GM10266 (cell line): ENCODE data around the gene PRR7.

ENCODE experiments used
- DNase-seq: peaks from one replicate; pipeline ENCODE4 v3.0.0; 2012; ENCODE audit errors: extremely low spot score
- TF ChIP-seq, protein P1 (sequence below): IDR thresholded peaks from 2 replicates; pipeline ENCODE4 v1.5.1; 2012; ENCODE audit warnings: mild to moderate bottlenecking, low read depth; ENCODE audit not compliant: control insufficient read depth, insufficient read depth; ENCODE audit errors: missing control alignments

PRR7 gene

DNA sequence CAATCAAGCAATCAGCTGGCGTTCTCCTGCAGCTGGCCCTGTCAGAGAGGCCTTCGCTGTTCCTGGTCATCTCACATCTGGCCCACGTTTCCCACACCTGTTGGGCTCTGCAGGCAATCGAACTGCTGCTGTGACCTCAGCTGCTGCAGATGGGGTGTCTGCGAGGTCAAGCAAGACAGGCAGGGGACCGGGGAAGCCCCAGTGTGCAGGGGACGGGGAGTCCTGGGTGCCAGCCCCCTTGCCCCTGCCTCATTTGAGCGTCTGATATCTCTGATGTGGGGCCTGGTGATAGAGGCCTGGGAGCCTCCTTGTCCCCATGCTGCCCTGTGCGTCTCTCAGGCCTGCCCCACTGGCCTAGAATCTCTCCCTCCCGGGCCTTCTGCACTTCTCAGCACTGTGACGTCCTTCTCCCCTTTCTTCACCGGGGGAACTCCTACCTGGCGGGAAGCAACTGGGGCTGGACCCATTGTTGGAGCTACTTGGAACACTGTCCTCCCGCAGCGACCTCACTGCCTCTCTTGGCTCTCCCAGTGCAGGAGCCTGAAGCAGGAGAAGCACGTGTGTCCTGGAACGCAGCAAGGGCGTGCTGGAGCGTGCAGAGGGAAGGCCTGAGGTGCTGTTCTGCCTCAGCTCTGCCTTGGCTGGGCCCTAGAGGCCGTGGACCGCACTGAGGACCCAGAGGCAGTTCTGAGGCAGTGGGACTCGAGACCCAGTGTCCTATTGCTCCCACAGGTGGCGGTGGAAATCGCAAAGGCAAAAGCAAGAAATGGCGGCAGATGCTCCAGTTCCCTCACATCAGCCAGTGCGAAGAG lies 16.3 kb upstream of the PRR7 start:
- DNase-seq: no peak
- TF ChIP-seq, protein P1, sequence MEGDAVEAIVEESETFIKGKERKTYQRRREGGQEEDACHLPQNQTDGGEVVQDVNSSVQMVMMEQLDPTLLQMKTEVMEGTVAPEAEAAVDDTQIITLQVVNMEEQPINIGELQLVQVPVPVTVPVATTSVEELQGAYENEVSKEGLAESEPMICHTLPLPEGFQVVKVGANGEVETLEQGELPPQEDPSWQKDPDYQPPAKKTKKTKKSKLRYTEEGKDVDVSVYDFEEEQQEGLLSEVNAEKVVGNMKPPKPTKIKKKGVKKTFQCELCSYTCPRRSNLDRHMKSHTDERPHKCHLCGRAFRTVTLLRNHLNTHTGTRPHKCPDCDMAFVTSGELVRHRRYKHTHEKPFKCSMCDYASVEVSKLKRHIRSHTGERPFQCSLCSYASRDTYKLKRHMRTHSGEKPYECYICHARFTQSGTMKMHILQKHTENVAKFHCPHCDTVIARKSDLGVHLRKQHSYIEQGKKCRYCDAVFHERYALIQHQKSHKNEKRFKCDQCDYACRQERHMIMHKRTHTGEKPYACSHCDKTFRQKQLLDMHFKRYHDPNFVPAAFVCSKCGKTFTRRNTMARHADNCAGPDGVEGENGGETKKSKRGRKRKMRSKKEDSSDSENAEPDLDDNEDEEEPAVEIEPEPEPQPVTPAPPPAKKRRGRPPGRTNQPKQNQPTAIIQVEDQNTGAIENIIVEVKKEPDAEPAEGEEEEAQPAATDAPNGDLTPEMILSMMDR: no peak

DNA sequence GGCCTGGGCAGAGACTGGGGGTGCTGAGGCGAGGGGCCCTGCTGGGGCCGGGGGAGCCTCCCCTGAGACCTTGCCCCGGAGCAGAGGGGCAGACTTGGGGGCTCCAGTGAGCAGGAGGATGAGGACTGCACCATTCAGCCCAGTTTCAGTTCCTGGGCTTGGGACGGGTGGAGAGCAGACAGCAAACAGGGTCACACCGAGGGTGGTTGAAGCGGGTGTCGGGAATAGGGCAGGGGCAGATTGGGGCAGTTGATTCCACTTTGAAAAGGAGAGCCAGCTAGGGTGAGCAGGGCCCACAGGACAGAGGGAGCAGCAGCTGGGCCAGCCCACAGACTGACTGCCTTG lies 15.7 kb upstream of the PRR7 start:
- no peak for DNase-seq
- TF ChIP-seq, protein P1: no peak

DNA sequence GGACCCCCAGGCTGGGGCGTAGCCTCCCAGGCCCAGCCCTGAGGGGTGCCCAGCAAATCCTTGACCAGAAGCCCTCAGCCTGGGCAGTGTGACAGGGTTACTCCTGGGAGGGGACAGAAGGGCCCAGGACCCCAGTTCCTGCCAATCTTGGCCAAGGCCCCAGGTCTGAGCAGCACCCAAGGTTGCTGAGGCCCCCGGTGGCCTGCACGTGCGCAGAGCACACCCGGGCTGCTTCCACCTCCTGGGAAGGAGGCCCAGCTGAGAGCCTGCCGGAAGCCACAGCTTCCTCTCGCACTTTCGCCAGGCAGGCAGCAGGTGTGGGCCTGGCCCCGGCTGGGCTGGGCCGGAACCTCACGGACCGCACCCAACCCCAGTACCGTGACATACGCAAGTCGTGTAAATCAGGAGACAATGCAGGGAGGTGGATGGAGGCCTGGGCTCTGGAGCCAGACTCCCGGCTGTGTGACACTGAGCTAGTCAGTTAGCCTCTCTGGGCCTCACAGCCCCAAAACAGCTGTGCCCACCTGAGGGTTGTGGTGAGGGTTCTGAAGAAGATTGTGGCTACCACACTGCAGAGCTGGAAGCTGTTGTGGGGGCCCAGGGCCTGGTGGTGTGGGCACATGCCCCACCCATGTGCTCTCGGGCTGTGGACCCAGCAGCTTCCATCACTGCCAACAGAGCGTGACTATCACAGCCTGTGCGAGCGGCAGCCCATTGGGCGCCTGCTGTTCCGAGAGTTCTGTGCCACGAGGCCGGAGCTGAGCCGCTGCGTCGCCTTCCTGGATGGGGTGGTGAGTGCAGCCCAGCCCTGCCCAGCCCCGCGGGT lies 15.1 kb upstream of the PRR7 start:
- TF ChIP-seq, protein P1: no peak
- DNase-seq: peak; percentile 64

DNA sequence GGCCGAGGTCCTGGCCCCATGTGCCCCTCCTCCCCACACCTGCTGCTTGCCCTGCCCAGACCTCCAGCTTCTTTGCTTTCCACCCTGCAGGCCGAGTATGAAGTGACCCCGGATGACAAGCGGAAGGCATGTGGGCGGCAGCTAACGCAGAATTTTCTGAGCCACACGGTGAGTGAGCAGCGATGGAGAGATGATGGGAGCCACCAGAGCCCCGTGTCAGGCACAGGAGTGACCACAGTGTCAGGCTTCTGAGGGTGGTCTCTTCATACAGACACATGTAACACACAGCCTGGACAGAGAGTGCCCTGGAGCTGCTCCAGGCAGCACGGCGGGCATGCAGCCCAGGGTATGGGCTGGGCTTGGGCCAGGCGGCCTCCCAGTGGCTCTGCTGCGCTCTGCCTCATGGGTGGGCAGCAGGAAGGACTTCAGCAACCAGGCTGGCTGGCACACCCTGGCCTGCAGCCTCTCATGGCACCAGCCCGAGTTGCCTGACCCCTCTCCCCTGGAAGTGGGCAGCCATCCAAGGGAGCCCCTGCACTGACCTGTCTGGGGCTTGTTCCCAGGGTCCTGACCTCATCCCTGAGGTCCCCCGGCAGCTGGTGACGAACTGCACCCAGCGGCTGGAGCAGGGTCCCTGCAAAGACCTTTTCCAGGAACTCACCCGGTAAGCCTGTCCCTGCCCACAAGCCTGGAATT lies 14.3 kb upstream of the PRR7 start:
- TF ChIP-seq, protein P1: no peak
- no peak for DNase-seq

DNA sequence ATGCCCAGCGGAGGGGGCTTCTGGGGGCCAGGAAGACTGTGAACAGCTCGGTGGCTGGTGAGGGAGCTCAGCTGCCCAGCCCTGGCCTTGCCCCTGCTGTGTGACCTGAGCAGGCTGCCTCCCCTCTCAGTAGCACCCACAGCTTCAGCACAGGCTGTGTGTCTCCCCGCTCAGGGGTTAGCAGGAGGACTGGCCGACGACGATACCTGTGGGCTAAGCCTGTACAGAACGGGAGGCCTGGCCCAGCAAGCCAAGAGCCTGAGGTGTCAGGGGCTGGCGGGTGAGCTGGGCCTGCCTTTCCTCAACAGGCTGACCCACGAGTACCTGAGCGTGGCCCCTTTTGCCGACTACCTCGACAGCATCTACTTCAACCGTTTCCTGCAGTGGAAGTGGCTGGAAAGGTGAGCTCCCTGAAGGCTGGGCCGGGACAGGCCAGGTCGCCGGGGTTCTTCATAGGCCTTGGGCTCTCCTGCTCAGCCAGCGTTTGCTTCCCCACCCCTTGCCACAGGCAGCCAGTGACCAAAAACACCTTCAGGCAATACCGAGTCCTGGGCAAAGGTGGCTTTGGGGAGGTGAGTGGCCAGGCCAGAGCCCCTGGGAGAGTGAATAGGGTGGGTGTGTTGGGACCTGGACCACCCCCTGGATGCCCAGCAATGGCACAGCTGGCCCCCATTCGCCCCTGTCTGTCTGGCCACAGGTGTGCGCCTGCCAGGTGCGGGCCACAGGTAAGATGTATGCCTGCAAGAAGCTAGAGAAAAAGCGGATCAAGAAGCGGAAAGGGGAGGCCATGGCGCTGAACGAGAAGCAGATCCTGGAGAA lies 13.6 kb upstream of the PRR7 start:
- DNase-seq: no peak
- TF ChIP-seq, protein P1: no peak

DNA sequence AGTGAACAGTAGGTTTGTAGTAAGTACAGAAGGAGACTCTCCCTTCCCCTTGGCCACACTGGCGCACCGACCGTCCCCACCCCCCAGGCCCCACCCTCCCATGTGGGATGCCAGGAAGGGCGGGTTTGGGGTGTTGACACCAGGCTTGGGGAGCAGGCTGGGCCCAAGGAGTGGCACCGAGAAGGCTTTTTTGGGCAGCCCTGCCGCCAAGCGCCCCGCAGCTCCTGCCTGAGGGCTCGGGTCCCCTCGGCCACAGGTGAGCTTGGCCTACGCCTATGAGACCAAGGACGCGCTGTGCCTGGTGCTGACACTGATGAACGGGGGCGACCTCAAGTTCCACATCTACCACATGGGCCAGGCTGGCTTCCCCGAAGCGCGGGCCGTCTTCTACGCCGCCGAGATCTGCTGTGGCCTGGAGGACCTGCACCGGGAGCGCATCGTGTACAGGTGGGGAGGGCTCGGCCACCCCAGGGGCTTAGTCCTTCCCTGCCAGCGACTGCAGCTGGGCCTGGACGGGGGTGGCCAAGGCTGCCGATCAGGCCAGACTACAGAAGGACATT lies 12.9 kb upstream of the PRR7 start:
- no peak for DNase-seq
- TF ChIP-seq, protein P1: no peak
